CD4-positive, alpha-beta memory T cell (primary cell): ENCODE measurements around the gene QRICH2. TPM values are rescaled to one million over a fixed set of nuclear protein-coding genes. Genes with fewer than 3 reads are reported as not detected.

Experiments
- CTCF ChIA-PET: fragments of 350-600 bp; sonication (Branson Sonifier 250); formaldehyde crosslinking; loops from one replicate; lab custom pipeline; 2021; ENCODE audit warnings: inconsistent platforms; ENCODE audit not compliant: partially characterized antibody; lab: Charles Lee
- POLR2A ChIA-PET: fragments of 350-600 bp; sonication (Branson Sonifier 250); formaldehyde crosslinking; loops from one replicate; lab custom pipeline; 2021; ENCODE audit not compliant: partially characterized antibody; lab: Charles Lee
- DNase-seq, 5 donors: peaks; one replicate each; pipeline versions ENCODE4 v3.0.0 to v3.0.0-alpha.2; 2020 to 2022; ENCODE audit warnings: mixed read lengths in 1 of 5
- H3K27ac ChIP-seq: one replicate; pipeline ENCODE4 v1.7.0; 2013; ENCODE audit warnings: low read depth, low read length
- H3K27me3 ChIP-seq: 2 replicates; pipeline ENCODE4 v1.7.0; 2013; ENCODE audit warnings: mild to moderate bottlenecking, low read length, moderate library complexity; ENCODE audit not compliant: insufficient read depth
- H3K36me3 ChIP-seq: 2 replicates; pipeline ENCODE4 v1.7.0; 2013; ENCODE audit warnings: mild to moderate bottlenecking, low read length, moderate library complexity; ENCODE audit not compliant: insufficient read depth
- H3K4me1 ChIP-seq: 2 replicates; pipeline ENCODE4 v1.7.0; 2013; ENCODE audit warnings: mild to moderate bottlenecking, low read length, moderate library complexity; ENCODE audit not compliant: insufficient read depth
- H3K4me3 ChIP-seq, 2 donors: one replicate each; pipeline ENCODE4 v1.7.0; 2013; ENCODE audit warnings: low read length in 2 of 2, mild to moderate bottlenecking in 1 of 2
- H3K9me3 ChIP-seq, 2 donors: one replicate each; pipeline ENCODE4 v1.7.0; 2013; ENCODE audit warnings: low read length in 2 of 2, control low read depth in 1 of 2; ENCODE audit not compliant: control insufficient read depth in 1 of 2
- H3K27ac Mint-ChIP-seq, 7 donors: one replicate each; pipeline ENCODE4 v1.8.0; 2020 to 2021; ENCODE audit warnings: mixed read lengths in 7 of 7, mild to moderate bottlenecking in 6 of 7, inconsistent platforms in 3 of 7, moderate library complexity in 3 of 7
- H3K27me3 Mint-ChIP-seq, 2 donors: one replicate each; pipeline ENCODE4 v1.8.0; 2020 to 2021; ENCODE audit warnings: mixed read lengths in 2 of 2
- H3K36me3 Mint-ChIP-seq, 2 donors: one replicate each; pipeline ENCODE4 v1.8.0; 2020 to 2021; ENCODE audit warnings: mixed read lengths in 2 of 2, inconsistent platforms in 1 of 2, mild to moderate bottlenecking in 1 of 2
- H3K4me1 Mint-ChIP-seq, 4 donors: one replicate each; pipeline ENCODE4 v1.8.0; 2020 to 2021; ENCODE audit warnings: mixed read lengths in 4 of 4, mild to moderate bottlenecking in 1 of 4
- H3K4me3 Mint-ChIP-seq, 8 donors: one replicate each; pipeline ENCODE4 v1.8.0; 2020 to 2021; ENCODE audit warnings: mixed read lengths in 8 of 8, mild to moderate bottlenecking in 7 of 8, moderate library complexity in 6 of 8, inconsistent platforms in 3 of 8
- H3K9me3 Mint-ChIP-seq, 8 donors: one replicate each; pipeline ENCODE4 v1.8.0; 2020 to 2021; ENCODE audit warnings: mixed read lengths in 8 of 8, mild to moderate bottlenecking in 5 of 8, inconsistent platforms in 3 of 8, moderate library complexity in 1 of 8
- intact Hi-C: fragments of 100-400 bp; cut with micrococcal nuclease; formaldehyde crosslinking; loops from one replicate; pipeline ENCODE4 v1.15.1; 2023
- polyA plus RNA-seq, 2 donors: library from polyadenylated mRNA; unstranded; fragments of 300-500 nt; fragmentation: Illumina TruSeq; gene quantifications; one replicate each; pipeline ENCODE4 v1.2.3, GENCODE V29; 2021
- total RNA-seq, 2 experiments: library from RNA; stranded (reverse); gene quantifications; one replicate each; pipeline ENCODE4 v1.2.3, GENCODE V29; 2021

The QRICH2 gene
- total and polyA plus RNA-seq, 4 experiments from 2014 or later, result 0.21 to 5.5 (median 2.9) TPM

GRCh38 chr17:76273445-76274111, 34.5 kb downstream of the QRICH2 start:
- H3K4me1 Mint-ChIP-seq, result peaks cover 18 to 71% (median 41%) of the 10 kb centered on the region in 4 donors
- intact Hi-C loops, result no loop called here
- ChIA-PET POLR2A (interaction anchor here (1.4 to 18.5 kb wide), 10 partner anchors 8 to 153 kb away, joined by 4 to 620 read pairs (median 60); partner anchors contain the start of genes FOXJ1, RNF157 and UBALD2), CTCF (interaction anchor here (2.0 to 6.1 kb wide), 4 partner anchors 90 to 151 kb away, joined by 6 to 53 read pairs (median 14); no protein-coding TSS in a partner anchor)
- Histone ChIP-seq H3K4me3 (peak overlapping the region in 1 of 2 donors; percentile 68), H3K27ac (peak overlapping the region; percentile 89), H3K9me3 (no peaks in the 10 kb centered on the region), H3K27me3 (no peaks in the 10 kb centered on the region), H3K4me1 (peaks cover 62% of the 10 kb centered on the region), H3K36me3 (peaks cover 14% of the 10 kb centered on the region)
- peaks cover 0 to 1% (median 0%) of the 10 kb centered on the region in 8 donors for H3K9me3 Mint-ChIP-seq
- H3K27me3 Mint-ChIP-seq, result no peaks in the 10 kb centered on the region
- H3K36me3 Mint-ChIP-seq, result peaks cover 3 to 14% of the 10 kb centered on the region in 2 donors
- DNase-seq, result no peak
- peak overlapping the region; percentile 84 to 96 (median 94) for H3K27ac Mint-ChIP-seq
- H3K4me3 Mint-ChIP-seq, result peak overlapping the region in 2 of 8 donors; percentile 78 to 90

- H3K27me3 ChIP-seq, result no peaks in the 10 kb centered on the region
- peaks cover 24 to 79% (median 47%) of the 10 kb centered on the region in 4 donors for H3K4me1 Mint-ChIP-seq
- H3K4me3 ChIP-seq, result peak overlapping the region in 1 of 2 donors; percentile 68
- no peaks in the 10 kb centered on the region for H3K9me3 ChIP-seq
- peaks cover 10 to 22% of the 10 kb centered on the region in 2 donors for H3K36me3 Mint-ChIP-seq
- peak in 3 of 5 donors; percentile 28 to 69 (median 46) for DNase-seq
- peak overlapping the region; percentile 89 for H3K27ac ChIP-seq
- POLR2A ChIA-PET, result interaction anchor here (1.4 to 18.5 kb wide), 15 partner anchors 7 to 169 kb away, joined by 4 to 620 read pairs (median 25); partner anchors contain the start of genes EXOC7, FOXJ1, RNF157 and UBALD2
- intact Hi-C loops, result no loop called here
- H3K36me3 ChIP-seq, result peaks cover 14% of the 10 kb centered on the region
- H3K9me3 Mint-ChIP-seq, result peaks cover 0 to 1% (median 0%) of the 10 kb centered on the region in 8 donors
- no peaks in the 10 kb centered on the region for H3K27me3 Mint-ChIP-seq
- CTCF ChIA-PET, result interaction anchor here (1.4 to 6.1 kb wide), 6 partner anchors 26 to 149 kb away, joined by 5 to 53 read pairs (median 6); no protein-coding TSS in a partner anchor
- H3K4me3 Mint-ChIP-seq, result peak overlapping the region; percentile 78 to 90 (median 82)
- H3K4me1 ChIP-seq, result peaks cover 70% of the 10 kb centered on the region
- peak overlapping the region; percentile 85 to 96 (median 94) for H3K27ac Mint-ChIP-seq
Measured at GRCh38 chr17:76272541-76273444, 35.3 kb downstream of the QRICH2 start.

- Mint-ChIP-seq H3K27me3 (no peaks in the 10 kb centered on the region), H3K4me3 (peak overlapping the region; percentile 78 to 90 (median 82)), H3K36me3 (peaks cover 13 to 28% of the 10 kb centered on the region in 2 donors), H3K9me3 (peaks cover 0 to 1% (median 0%) of the 10 kb centered on the region in 8 donors), H3K27ac (peak overlapping the region; percentile 86 to 96 (median 92)), H3K4me1 (peaks cover 21 to 86% (median 48%) of the 10 kb centered on the region in 4 donors)
- ChIA-PET POLR2A (interaction anchor here (1.4 to 18.5 kb wide), 16 partner anchors 6 to 168 kb away, joined by 4 to 620 read pairs (median 26); partner anchors contain the start of genes EXOC7, FOXJ1, RNF157 and UBALD2), CTCF (interaction anchor here (0.8 to 6.3 kb wide), 9 partner anchors 7 to 155 kb away, joined by 3 to 53 read pairs (median 5); no protein-coding TSS in a partner anchor)
- Histone ChIP-seq H3K9me3 (no peaks in the 10 kb centered on the region), H3K36me3 (peaks cover 17% of the 10 kb centered on the region), H3K27ac (peak overlapping the region; percentile 89), H3K27me3 (no peaks in the 10 kb centered on the region), H3K4me1 (peaks cover 79% of the 10 kb centered on the region), H3K4me3 (peak overlapping the region in 1 of 2 donors; percentile 68)
- intact Hi-C loops, result no loop called here
- DNase-seq, result peak; percentile 56 to 85 (median 59)
Measured at GRCh38 chr17:76271669-76272540, 36.2 kb downstream of the QRICH2 start.

GRCh38 chr17:76270770-76271668, 37.1 kb downstream of the QRICH2 start:
- ChIA-PET POLR2A (interaction anchor here (0.9 to 18.5 kb wide), 16 partner anchors 8 to 168 kb away, joined by 3 to 620 read pairs (median 23); partner anchors contain the start of genes EXOC7, FOXJ1 and RNF157), CTCF (interaction anchor here (0.8 to 6.3 kb wide), 9 partner anchors 8 to 154 kb away, joined by 3 to 53 read pairs (median 5); no protein-coding TSS in a partner anchor)
- DNase-seq, result peak in 1 of 5 donors; percentile 43
- Histone ChIP-seq H3K27ac (peak overlapping the region; percentile 89), H3K9me3 (no peaks in the 10 kb centered on the region), H3K4me1 (peaks cover 85% of the 10 kb centered on the region), H3K36me3 (peaks cover 24% of the 10 kb centered on the region), H3K27me3 (no peaks in the 10 kb centered on the region), H3K4me3 (peak overlapping the region in 1 of 2 donors; percentile 68)
- intact Hi-C loops, result no loop called here
- peaks cover 19 to 82% (median 47%) of the 10 kb centered on the region in 4 donors for H3K4me1 Mint-ChIP-seq
- peak overlapping the region; percentile 85 to 96 (median 87) for H3K27ac Mint-ChIP-seq
- H3K9me3 Mint-ChIP-seq, result peaks cover 0 to 1% (median 0%) of the 10 kb centered on the region in 8 donors
- peaks cover 13 to 34% of the 10 kb centered on the region in 2 donors for H3K36me3 Mint-ChIP-seq
- H3K4me3 Mint-ChIP-seq, result peak overlapping the region; percentile 65 to 90 (median 80)
- no peaks in the 10 kb centered on the region for H3K27me3 Mint-ChIP-seq

GRCh38 chr17:76270127-76270592, 37.9 kb downstream of the QRICH2 start:
- no peaks in the 10 kb centered on the region for H3K27me3 Mint-ChIP-seq
- peaks cover 24% of the 10 kb centered on the region for H3K36me3 ChIP-seq
- peak overlapping the region in 5 of 8 donors; percentile 46 to 96 (median 69) for H3K4me3 Mint-ChIP-seq
- peak overlapping the region in 6 of 7 donors; percentile 37 to 98 (median 96) for H3K27ac Mint-ChIP-seq
- ChIA-PET POLR2A (interaction anchor here (0.9 to 18.5 kb wide), 14 partner anchors 10 to 256 kb away, joined by 3 to 620 read pairs (median 26); partner anchors contain the start of genes FOXJ1 and RNF157), CTCF (interaction anchor here (1.3 to 6.3 kb wide), 4 partner anchors 9 to 146 kb away, joined by 3 to 46 read pairs (median 6); no protein-coding TSS in a partner anchor)
- H3K9me3 ChIP-seq, result no peaks in the 10 kb centered on the region
- DNase-seq, result no peak
- H3K4me1 Mint-ChIP-seq, result peaks cover 18 to 76% (median 45%) of the 10 kb centered on the region in 4 donors
- intact Hi-C loops, result no loop called here
- H3K4me1 ChIP-seq, result peaks cover 80% of the 10 kb centered on the region
- peaks cover 13 to 34% of the 10 kb centered on the region in 2 donors for H3K36me3 Mint-ChIP-seq
- H3K27me3 ChIP-seq, result no peaks in the 10 kb centered on the region
- no peak overlapping the region for H3K4me3 ChIP-seq
- peak overlapping the region; percentile 82 for H3K27ac ChIP-seq
- peaks cover 0 to 1% (median 0%) of the 10 kb centered on the region in 8 donors for H3K9me3 Mint-ChIP-seq
